HCT116 (cell line): ENCODE measurements around the gene UBE2D1. TPM values are rescaled to one million over a fixed set of nuclear protein-coding genes. Genes with fewer than 3 reads are reported as not detected.

Experiments used
- ATAC-seq: fragments of 200-7000 bp; cut with Tn5 transposase; 2 replicates; pipeline ENCODE4 v1.9.1; 2020; ENCODE audit warnings: mild to moderate bottlenecking, moderate library complexity
- BruUV-seq: library from RNA; stranded (reverse); fragments of 400-500 nt; replicated peaks from 2 replicates; lab custom pipeline; 2021; lab: Mats Ljungman, UMichigan
- CTCF ChIA-PET: fragments of 300-600 bp; sonication (Branson Sonifier 250); formaldehyde crosslinking; loops from one replicate; lab custom pipeline; 2021; ENCODE audit warnings: antibody characterized with exemption; lab: Charles Lee
- POLR2A ChIA-PET: fragments of 300-600, 350-600 bp; sonication (Branson Sonifier 250); formaldehyde crosslinking; loops from one replicate; lab custom pipeline; 2021; ENCODE audit warnings: antibody characterized with exemption; lab: Charles Lee
- RAD21 ChIA-PET, 2 experiments: fragments of 300-600 bp; sonication (Branson Sonifier 250); formaldehyde crosslinking; loops; one replicate each; lab custom pipeline; 2023; ENCODE audit warnings: low total read pairs in 2 of 2; ENCODE audit not compliant: uncharacterized antibody in 2 of 2, unreplicated experiment in 2 of 2, low non-redundant PET in 1 of 2; lab: Charles Lee
- DNase-seq: peaks from one replicate; pipeline ENCODE4 v3.0.0-alpha.2; 2010; ENCODE audit warnings: low read depth, low spot score
- H2AFZ ChIP-seq: fragments of 200-600 bp; shearing (Covaris generic), sonication (generic); 2 replicates; pipeline ENCODE4 v1.6.1; 2017; ENCODE audit warnings: low read depth, mixed run types, mixed read lengths, antibody characterized with exemption, low read length; ENCODE audit not compliant: poor library complexity, severe bottlenecking
- H3K27ac ChIP-seq: 2 replicates; pipeline ENCODE4 v1.5.1; 2012; ENCODE audit warnings: low read depth, low read length
- H3K27me3 ChIP-seq: fragments of 200-600 bp; sonication (generic); 2 replicates; pipeline ENCODE4 v1.6.1; 2016; ENCODE audit warnings: mixed run types, low read length, mixed read lengths; ENCODE audit not compliant: insufficient read depth
- H3K36me3 ChIP-seq, 2 experiments: fragments of 200-500 bp in 1 of 2; fragments of 200-600 bp in 1 of 2; sonication (Bioruptor generic) in 1 of 2; sonication (generic) in 1 of 2; 2 replicates each; pipeline versions ENCODE4 v1.5.1 to v1.6.1; 2014 to 2016; ENCODE audit warnings: low read length in 2 of 2, inconsistent platforms in 1 of 2, mixed read lengths in 1 of 2, mixed run types in 1 of 2; ENCODE audit not compliant: insufficient read depth in 2 of 2, control insufficient read depth in 1 of 2
- H3K4me1 ChIP-seq, 2 experiments: fragments of 200-600 bp in 1 of 2; sonication (generic) in 1 of 2; 2 replicates each; pipeline versions ENCODE4 v1.5.1 to v1.6.1; 2012 to 2017; ENCODE audit warnings: low read length in 2 of 2, inconsistent platforms in 1 of 2, mild to moderate bottlenecking in 1 of 2, mixed read lengths in 1 of 2, mixed run types in 1 of 2, moderate library complexity in 1 of 2; ENCODE audit not compliant: insufficient read depth in 2 of 2, control insufficient read depth in 1 of 2
- H3K4me2 ChIP-seq: fragments of 200-600 bp; sonication (generic); 2 replicates; pipeline ENCODE4 v1.6.1; 2017; ENCODE audit warnings: mixed run types, low read length, mixed read lengths
- H3K4me3 ChIP-seq, 2 experiments: fragments of 200-600 bp in 1 of 2; sonication (generic) in 1 of 2; replicated peaks in 1 of 2; 2 replicates each; pipeline ENCODE4 v1.5.1; 2011 to 2016; ENCODE audit warnings: low read length in 2 of 2, control low read depth in 1 of 2, low read depth in 1 of 2, mild to moderate bottlenecking in 1 of 2, mixed read lengths in 1 of 2, mixed run types in 1 of 2
- H3K79me2 ChIP-seq: fragments of 200-600 bp; sonication (generic); 2 replicates; pipeline ENCODE4 v1.6.1; 2017; ENCODE audit warnings: mild to moderate bottlenecking, mixed run types, low read length, moderate library complexity, mixed read lengths; ENCODE audit not compliant: insufficient read depth
- H3K9ac ChIP-seq: fragments of 200-600 bp; sonication (generic); 2 replicates; pipeline ENCODE4 v1.6.1; 2016; ENCODE audit warnings: low read length, mixed read lengths
- H3K9me2 ChIP-seq: fragments of 200-600 bp; sonication (generic), shearing (Covaris generic); 2 replicates; pipeline ENCODE4 v1.6.1; 2017; ENCODE audit warnings: mixed run types, mild to moderate bottlenecking, moderate library complexity; ENCODE audit not compliant: insufficient read depth
- H3K9me3 ChIP-seq, 2 experiments: fragments of 200-500 bp in 1 of 2; fragments of 200-600 bp in 1 of 2; sonication (Bioruptor generic) in 1 of 2; sonication (generic) in 1 of 2; 2 replicates each; pipeline ENCODE4 v1.6.1; 2014 to 2017; ENCODE audit warnings: low read length in 2 of 2, mixed read lengths in 2 of 2, inconsistent platforms in 1 of 2, low read depth in 1 of 2, mild to moderate bottlenecking in 1 of 2, mixed run types in 1 of 2, moderate library complexity in 1 of 2; ENCODE audit not compliant: control insufficient read depth in 1 of 2, insufficient read depth in 1 of 2
- H4K20me1 ChIP-seq: fragments of 200-600 bp; sonication (generic), shearing (Covaris generic); 2 replicates; pipeline ENCODE4 v1.6.1; 2017; ENCODE audit warnings: mixed run types, mild to moderate bottlenecking, moderate library complexity; ENCODE audit not compliant: insufficient read depth
- EGR1 ChIP-seq: IDR thresholded peaks from 2 replicates; pipeline ENCODE4 v1.6.1; 2012; ENCODE audit warnings: low read depth
- ELF1 ChIP-seq: IDR thresholded peaks from 2 replicates; pipeline ENCODE4 v1.6.1; 2012; ENCODE audit warnings: low read depth, borderline replicate concordance
- EZH2 ChIP-seq: fragments of 200-600 bp; sonication (generic); IDR thresholded peaks from 2 replicates; pipeline ENCODE4 v1.6.1; 2017; ENCODE audit warnings: antibody characterized with exemption, mixed run types
- FOSL1 ChIP-seq: IDR thresholded peaks from 2 replicates; pipeline ENCODE4 v1.6.1; 2012; ENCODE audit warnings: low read depth
- JUND ChIP-seq: IDR thresholded peaks from 2 replicates; pipeline ENCODE4 v1.6.1; 2012
- POLR2A ChIP-seq: IDR thresholded peaks from 2 replicates; pipeline ENCODE4 v1.7.0; 2011; ENCODE audit warnings: borderline replicate concordance; ENCODE audit not compliant: insufficient read depth, insufficient read length; ENCODE audit errors: extremely low read depth
- POLR2AphosphoS5 ChIP-seq: IDR thresholded peaks from 2 replicates; pipeline ENCODE4 v1.6.1; 2011; ENCODE audit warnings: mild to moderate bottlenecking, low read depth, low read length, moderate library complexity
- RAD21 ChIP-seq: IDR thresholded peaks from 2 replicates; pipeline ENCODE4 v1.6.1; 2012; ENCODE audit warnings: low read depth, mild to moderate bottlenecking
- REST ChIP-seq: IDR thresholded peaks from 2 replicates; pipeline ENCODE4 v1.6.1; 2012; ENCODE audit warnings: low read depth
- SIN3A ChIP-seq: IDR thresholded peaks from 2 replicates; pipeline ENCODE4 v1.6.1; 2012; ENCODE audit warnings: low read depth
- YY1 ChIP-seq: IDR thresholded peaks from 2 replicates; pipeline ENCODE4 v1.6.1; 2011; ENCODE audit warnings: low read length, low read depth, moderate library complexity, mild to moderate bottlenecking; ENCODE audit not compliant: insufficient replicate concordance; ENCODE audit errors: extremely low read depth
- ZFX ChIP-seq: fragments of 450-650 bp; IDR thresholded peaks from 2 replicates; pipeline ENCODE4 v1.6.1; 2017
- ZNF274 ChIP-seq: fragments of 200-500 bp; sonication (Bioruptor generic); IDR thresholded peaks from 2 replicates; pipeline ENCODE4 v1.6.1; 2014; ENCODE audit warnings: mild to moderate bottlenecking, low read depth, low read length, inconsistent platforms
- intact Hi-C: fragments of 100-400 bp; cut with micrococcal nuclease; formaldehyde crosslinking; loops from 2 replicates; pipeline ENCODE4 v1.10.0; 2022
- total RNA-seq: library from RNA; stranded (reverse); gene quantifications from one replicate; pipeline ENCODE4 v1.2.1, GENCODE V29; 2021; ENCODE audit not compliant: unreplicated experiment
- TF ChIP-seq, protein P1 (sequence below), 3 experiments: fragments of 200-600 bp in 1 of 3; sonication (generic) in 1 of 3; IDR thresholded peaks in 2 of 3; conservative IDR thresholded peaks in 1 of 3; 2 replicates each; pipeline ENCODE4 v1.5.1; 2012 to 2017; ENCODE audit warnings: low read depth in 2 of 3, low read length in 2 of 3, antibody characterized with exemption in 1 of 3, borderline replicate concordance in 1 of 3, control low read depth in 1 of 3, mild to moderate bottlenecking in 1 of 3, mixed read lengths in 1 of 3, mixed run types in 1 of 3, moderate library complexity in 1 of 3; ENCODE audit not compliant: insufficient read depth in 1 of 3

Gene UBE2D1
- total RNA-seq, 1 experiment from 2014 or later: 15.5 TPM

DNA sequence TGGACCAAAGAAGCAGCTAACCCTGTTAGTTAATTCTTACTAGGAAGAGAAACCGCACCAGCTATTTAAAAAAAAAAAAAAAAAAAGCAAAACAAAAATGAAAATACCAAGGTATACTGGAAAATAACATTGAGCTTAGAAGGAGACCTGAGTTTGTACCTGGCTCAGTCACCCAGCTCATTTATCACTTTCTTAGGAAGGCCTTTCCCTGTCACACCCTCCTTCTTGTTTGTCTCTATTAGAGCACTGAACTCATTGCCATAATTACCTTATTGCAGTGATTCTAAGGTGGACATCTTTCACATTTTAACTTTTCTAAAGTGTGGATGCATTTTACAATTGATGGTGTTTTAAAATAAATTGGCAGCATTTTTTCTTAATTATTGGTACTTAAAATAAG, 24.1 kb downstream of the UBE2D1 start:
- Histone ChIP-seq H3K4me3 (no peak overlapping the region), H2AFZ (no peak overlapping the region), H4K20me1 (0 out of 2 replicates have a peak, but pooled peaks cover 8% of the 10 kb centered on the region), H3K9ac (no peak overlapping the region), H3K79me2 (peaks cover 8% of the 10 kb centered on the region), H3K4me2 (no peak overlapping the region), H3K27me3 (no peaks in the 10 kb centered on the region), H3K9me2 (no peaks in the 10 kb centered on the region), H3K4me1 (no peaks in the 10 kb centered on the region), H3K27ac (no peak overlapping the region), H3K9me3 (no peaks in the 10 kb centered on the region), H3K36me3 (0 out of 4 replicates have a peak, but pooled peaks cover 0 to 2% of the 10 kb centered on the region in 2 experiments)
- ChIA-PET POLR2A (interaction anchor here (0.6 kb wide), 1 partner anchor 16 kb away, joined by 5 read pairs; no protein-coding TSS in a partner anchor), CTCF (no interaction called here), RAD21 (no interaction called here)
- BruUV-seq: no TSS peak
- no peak for ATAC-seq
- no peak for DNase-seq
- intact Hi-C loops: no loop called here
- TF ChIP-seq YY1: no peak
- TF ChIP-seq EZH2: no peak
- TF ChIP-seq POLR2AphosphoS5: no peak
- TF ChIP-seq FOSL1: no peak
- no peak for TF ChIP-seq JUND
- TF ChIP-seq SIN3A: no peak
- no peak for TF ChIP-seq RAD21
- no peak for TF ChIP-seq ELF1
- no peak for TF ChIP-seq EGR1
- TF ChIP-seq, protein P1, sequence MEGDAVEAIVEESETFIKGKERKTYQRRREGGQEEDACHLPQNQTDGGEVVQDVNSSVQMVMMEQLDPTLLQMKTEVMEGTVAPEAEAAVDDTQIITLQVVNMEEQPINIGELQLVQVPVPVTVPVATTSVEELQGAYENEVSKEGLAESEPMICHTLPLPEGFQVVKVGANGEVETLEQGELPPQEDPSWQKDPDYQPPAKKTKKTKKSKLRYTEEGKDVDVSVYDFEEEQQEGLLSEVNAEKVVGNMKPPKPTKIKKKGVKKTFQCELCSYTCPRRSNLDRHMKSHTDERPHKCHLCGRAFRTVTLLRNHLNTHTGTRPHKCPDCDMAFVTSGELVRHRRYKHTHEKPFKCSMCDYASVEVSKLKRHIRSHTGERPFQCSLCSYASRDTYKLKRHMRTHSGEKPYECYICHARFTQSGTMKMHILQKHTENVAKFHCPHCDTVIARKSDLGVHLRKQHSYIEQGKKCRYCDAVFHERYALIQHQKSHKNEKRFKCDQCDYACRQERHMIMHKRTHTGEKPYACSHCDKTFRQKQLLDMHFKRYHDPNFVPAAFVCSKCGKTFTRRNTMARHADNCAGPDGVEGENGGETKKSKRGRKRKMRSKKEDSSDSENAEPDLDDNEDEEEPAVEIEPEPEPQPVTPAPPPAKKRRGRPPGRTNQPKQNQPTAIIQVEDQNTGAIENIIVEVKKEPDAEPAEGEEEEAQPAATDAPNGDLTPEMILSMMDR (IDR thresholded peaks at IDR 0.05 in 2 of 3, conservative IDR thresholded peaks at IDR 0.05 in 1 of 3; ENCODE audit: borderline replicate concordance in 1 of 3, insufficient read depth in 1 of 3, low read depth in 2 of 3, low read length in 2 of 3): no peak
- TF ChIP-seq POLR2A: no peak
- no peak for TF ChIP-seq ZNF274
- no peak for TF ChIP-seq ZFX
- TF ChIP-seq REST: no peak
